Subcutaneous abdominal adipose tissue (tissue), 5 donors: Measurements from ENCODE around the gene APOA4.

Experiments
- H3K27ac ChIP-seq: one replicate; pipeline ENCODE4 v1.7.0; 2013; ENCODE audit warnings: low read depth, mild to moderate bottlenecking, inconsistent platforms, low read length, moderate library complexity
- H3K27me3 ChIP-seq, 5 donors: one replicate each; pipeline ENCODE4 v1.7.0; 2013; ENCODE audit warnings: low read length in 5 of 5, inconsistent platforms in 1 of 5; ENCODE audit not compliant: control insufficient read depth in 5 of 5, insufficient read depth in 4 of 5
- H3K36me3 ChIP-seq, 5 donors: one replicate each; pipeline ENCODE4 v1.7.0; 2013; ENCODE audit warnings: low read length in 5 of 5; ENCODE audit not compliant: control insufficient read depth in 5 of 5, insufficient read depth in 5 of 5
- H3K4me1 ChIP-seq, 5 donors: one replicate each; pipeline ENCODE4 v1.7.0; 2013; ENCODE audit warnings: low read length in 5 of 5, mild to moderate bottlenecking in 3 of 5, moderate library complexity in 1 of 5; ENCODE audit not compliant: control insufficient read depth in 5 of 5, insufficient read depth in 5 of 5
- H3K4me3 ChIP-seq, 5 donors: one replicate each; pipeline ENCODE4 v1.7.0; 2013; ENCODE audit warnings: low read length in 5 of 5, low read depth in 1 of 5
- H3K9ac ChIP-seq, 5 donors: one replicate each; pipeline ENCODE4 v1.7.0; 2013; ENCODE audit warnings: low read length in 5 of 5, mild to moderate bottlenecking in 4 of 5, moderate library complexity in 3 of 5
- H3K9me3 ChIP-seq, 5 donors: one replicate each; pipeline ENCODE4 v1.7.0; 2013; ENCODE audit warnings: low read length in 5 of 5; ENCODE audit not compliant: control insufficient read depth in 5 of 5
- donor health status: healthy.
- donor health status: healthy.
- donor health status: healthy.
- donor health status: healthy.
- donor health status: healthy.

APOA4 gene

DNA sequence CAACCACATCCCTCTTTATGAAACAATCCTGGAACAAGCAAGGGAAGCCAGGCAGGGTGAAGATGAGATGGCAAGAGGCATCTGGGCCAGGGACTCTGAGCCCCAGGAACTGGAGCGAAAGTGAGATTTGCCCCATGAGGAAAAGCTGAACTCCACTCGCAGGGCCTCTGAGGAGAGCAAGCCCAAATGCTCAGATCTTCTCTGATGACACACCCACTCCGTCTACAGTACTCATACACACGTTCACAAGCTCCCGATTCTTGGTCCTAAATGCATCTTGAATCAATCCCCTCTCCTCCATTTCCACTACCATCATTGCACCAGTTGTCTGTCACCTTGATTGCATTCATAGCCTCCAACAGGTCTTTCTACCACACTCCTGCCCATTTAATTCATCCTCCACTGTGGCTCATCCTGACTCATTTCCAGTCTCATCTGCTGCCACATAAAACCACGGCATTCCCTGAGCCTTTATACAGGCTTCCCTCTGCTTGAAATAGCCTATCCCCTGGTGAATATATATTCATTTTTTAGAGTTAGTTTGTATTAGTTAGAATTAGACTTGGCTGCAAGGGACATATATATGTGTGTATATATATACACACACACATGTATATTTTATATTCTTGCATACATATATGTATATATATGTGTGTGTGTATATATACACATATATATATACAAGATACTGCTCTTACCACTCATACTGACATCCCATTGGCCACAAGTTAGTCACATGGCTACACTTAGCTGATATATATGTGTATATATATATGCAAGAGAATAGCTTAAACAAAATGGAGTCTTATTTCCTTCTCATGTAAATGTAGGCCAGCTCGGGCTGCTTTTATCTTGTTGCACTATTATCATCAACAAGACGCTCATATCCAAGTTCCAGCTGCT lies 30.0 kb downstream of the APOA4 start:
- H3K4me3 ChIP-seq = no peak overlapping the region
- no peaks in the 10 kb centered on the region for H3K36me3 ChIP-seq
- H3K27me3 ChIP-seq = no peaks in the 10 kb centered on the region
- H3K27ac ChIP-seq = no peak overlapping the region
- H3K9me3 ChIP-seq = no peaks in the 10 kb centered on the region
- H3K4me1 ChIP-seq = peaks cover 4 to 34% (median 26%) of the 10 kb centered on the region in 5 donors
- no peak overlapping the region for H3K9ac ChIP-seq

DNA sequence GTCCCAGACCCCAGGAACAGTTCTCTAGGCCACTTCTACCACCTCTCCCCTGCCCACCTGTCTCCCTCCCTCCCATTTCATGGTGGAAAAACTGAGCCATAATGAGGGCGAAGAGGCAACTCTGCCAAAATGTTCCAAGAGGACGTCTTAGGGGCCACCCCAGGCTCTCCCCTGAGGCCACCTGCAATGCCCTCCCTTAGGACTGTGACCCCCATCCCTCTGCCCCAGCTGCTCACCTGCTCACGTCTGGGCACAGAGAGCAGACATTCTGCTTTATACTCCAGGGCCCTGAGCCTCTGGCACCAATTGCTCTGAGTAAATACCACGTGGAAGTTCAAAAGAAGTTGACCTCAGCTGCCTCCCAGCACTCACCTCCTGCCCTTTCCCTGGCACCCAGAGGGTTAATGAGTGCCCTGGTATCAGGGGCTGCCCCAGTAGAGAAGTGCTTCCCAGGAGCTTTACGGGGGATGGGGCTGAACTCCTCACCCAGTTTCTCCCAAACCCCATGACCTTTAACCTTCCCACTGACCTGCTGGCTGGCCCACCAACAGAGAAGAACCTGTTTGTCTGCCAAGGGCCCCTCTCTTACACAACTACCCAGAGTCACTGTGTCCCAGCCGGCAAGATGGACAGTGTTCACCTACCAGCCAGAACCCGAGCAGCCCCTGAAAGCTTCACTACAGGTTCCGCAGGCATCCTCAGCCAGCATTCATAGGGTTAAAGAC lies 30.8 kb downstream of the APOA4 start:
- Histone ChIP-seq H3K4me3 (no peak overlapping the region), H3K27ac (no peak overlapping the region), H3K4me1 (peaks cover 4 to 37% (median 30%) of the 10 kb centered on the region in 5 donors), H3K27me3 (no peaks in the 10 kb centered on the region), H3K36me3 (no peaks in the 10 kb centered on the region), H3K9me3 (no peaks in the 10 kb centered on the region), H3K9ac (no peak overlapping the region)

- Histone ChIP-seq H3K9ac (peak within 1 kb of the TSS in 1 of 5 donors; percentile 21), H3K27me3 (no peaks in the 10 kb centered on the region), H3K4me1 (peaks cover 8 to 42% (median 36%) of the 10 kb centered on the region in 5 donors), H3K27ac (no peak within 1 kb of the TSS), H3K4me3 (peak within 1 kb of the TSS in 4 of 5 donors; percentile 41 to 54 (median 48)), H3K36me3 (no peaks in the 10 kb centered on the region), H3K9me3 (no peaks in the 10 kb centered on the region)
These were observed 31.3 kb downstream of the APOA4 start, which contains the start of gene APOA5 for GRCh38 chr11:116791813-116792143. Gene APOA5 (minus strand): TSS chr11:116791879. CDS start chr11:116791860, 19 bp downstream.

DNA sequence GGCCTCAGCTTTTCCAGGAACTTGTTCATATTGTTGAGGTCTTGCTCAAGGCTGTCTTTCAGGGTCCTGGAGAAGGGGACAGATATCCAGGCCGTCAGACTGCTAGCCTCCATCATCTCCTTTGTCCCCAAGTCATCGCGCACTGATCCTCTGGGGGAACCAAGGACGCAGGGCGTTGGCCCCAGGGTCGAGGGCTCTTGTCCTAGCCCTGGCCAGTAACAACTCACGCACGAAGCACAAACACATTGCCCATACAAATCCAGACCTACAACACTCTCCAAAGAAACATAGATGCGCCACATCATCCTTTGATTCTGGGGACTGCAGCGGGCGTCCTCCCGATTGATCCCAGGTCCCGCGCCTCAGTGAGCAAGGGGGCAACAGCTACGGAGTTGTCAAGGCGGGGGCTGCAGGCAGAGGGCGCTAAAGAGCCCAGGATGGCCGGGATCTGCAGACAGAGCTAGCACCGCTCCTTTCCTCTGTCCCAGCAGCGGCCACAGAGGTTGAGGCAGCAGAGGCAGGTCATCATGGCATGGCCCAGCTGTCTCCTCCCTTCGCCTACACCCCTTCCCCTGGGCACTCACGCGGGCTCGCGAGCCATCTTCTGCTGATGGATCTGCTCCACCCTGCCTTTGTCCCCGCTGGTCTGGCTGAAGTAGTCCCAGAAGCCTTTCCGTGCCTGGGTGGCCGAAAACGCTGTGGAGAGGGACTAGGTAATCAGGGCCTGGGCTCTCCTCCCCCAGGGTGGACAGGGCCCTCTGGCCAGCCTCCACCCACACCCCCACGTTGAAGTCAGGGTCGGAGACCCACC lies 31.9 kb downstream of the APOA4 start:
- peaks cover 0 to 4% (median 2%) of the 10 kb centered on the region in 5 donors for H3K36me3 ChIP-seq
- H3K27ac ChIP-seq = no peak overlapping the region
- H3K9ac ChIP-seq = peak overlapping the region in 1 of 5 donors; percentile 21
- H3K9me3 ChIP-seq = no peaks in the 10 kb centered on the region
- peak overlapping the region in 4 of 5 donors; percentile 41 to 54 (median 48) for H3K4me3 ChIP-seq
- no peaks in the 10 kb centered on the region for H3K27me3 ChIP-seq
- peaks cover 11 to 48% (median 38%) of the 10 kb centered on the region in 5 donors for H3K4me1 ChIP-seq

DNA sequence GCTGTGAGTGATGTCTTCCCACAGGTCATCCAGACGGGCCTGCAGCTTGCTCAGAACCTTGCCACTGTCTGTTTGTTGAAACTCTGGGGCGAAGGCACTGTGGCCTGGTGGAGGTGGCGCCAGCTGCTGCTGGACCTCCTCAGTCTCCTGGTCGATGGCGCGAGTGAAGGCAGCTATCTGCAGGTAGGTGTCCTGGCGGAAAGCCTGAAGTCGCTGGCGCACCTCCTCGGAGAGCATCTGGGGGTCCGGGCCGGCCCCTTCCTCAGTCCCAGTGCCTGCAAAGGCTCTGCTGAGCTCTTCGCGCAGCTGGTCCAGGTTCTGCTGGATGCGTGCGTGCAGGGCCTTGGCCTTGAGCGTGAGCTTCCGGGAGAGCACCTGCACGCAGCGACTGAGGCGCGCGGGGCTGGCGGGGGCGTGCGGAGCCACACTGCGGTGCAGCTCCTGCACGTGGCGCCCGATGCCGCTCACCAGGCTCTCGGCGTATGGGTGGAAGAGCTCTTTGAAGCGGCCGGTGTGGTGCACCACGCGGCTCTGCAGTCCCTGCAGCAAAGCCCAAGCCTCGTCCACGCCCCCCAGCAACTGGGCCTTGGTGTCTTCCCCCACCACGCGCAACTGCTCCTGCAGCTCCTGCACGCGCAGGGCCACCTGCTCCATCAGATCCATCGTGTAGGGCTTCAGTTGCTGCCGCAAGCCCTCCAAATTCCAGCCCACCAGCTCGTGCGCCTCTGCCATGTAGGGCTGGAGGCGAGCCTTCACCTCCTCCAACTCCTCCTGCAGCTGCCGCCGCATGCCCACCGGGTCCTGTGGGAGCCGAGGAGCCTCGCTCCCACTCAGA lies 32.7 kb downstream of the APOA4 start:
- no peak overlapping the region for H3K9ac ChIP-seq
- peaks cover 11 to 48% (median 38%) of the 10 kb centered on the region in 5 donors for H3K4me1 ChIP-seq
- no peaks in the 10 kb centered on the region for H3K9me3 ChIP-seq
- no peaks in the 10 kb centered on the region for H3K27me3 ChIP-seq
- peaks cover 0 to 12% (median 11%) of the 10 kb centered on the region in 5 donors for H3K36me3 ChIP-seq
- H3K27ac ChIP-seq = no peak overlapping the region
- no peak overlapping the region for H3K4me3 ChIP-seq

- Histone ChIP-seq H3K4me3 (no peak overlapping the region), H3K36me3 (peaks cover under 1 to 26% (median 25%) of the 10 kb centered on the region in 5 donors), H3K27ac (no peak overlapping the region), H3K9me3 (no peaks in the 10 kb centered on the region), H3K4me1 (peaks cover 11 to 48% (median 38%) of the 10 kb centered on the region in 5 donors), H3K9ac (no peak overlapping the region), H3K27me3 (no peaks in the 10 kb centered on the region)
These were observed 34.1 kb downstream of the APOA4 start for GRCh38 chr11:116788975-116789374.

GRCh38 chr11:116788534-116788933 lies 34.6 kb downstream of the APOA4 start:
- peak overlapping the region; percentile 80 for H3K27ac ChIP-seq
- H3K4me3 ChIP-seq = peak overlapping the region; percentile 76 to 91 (median 84)
- H3K9me3 ChIP-seq = no peaks in the 10 kb centered on the region
- H3K9ac ChIP-seq = peak overlapping the region in 4 of 5 donors; percentile 85 to 92 (median 88)
- peaks cover 5 to 30% (median 25%) of the 10 kb centered on the region in 5 donors for H3K36me3 ChIP-seq
- peaks cover 11 to 48% (median 38%) of the 10 kb centered on the region in 5 donors for H3K4me1 ChIP-seq
- H3K27me3 ChIP-seq = no peaks in the 10 kb centered on the region

GRCh38 chr11:116787786-116788486 lies 35.2 kb downstream of the APOA4 start, which contains the start of gene ZPR1:
Gene ZPR1 (minus strand): TSS chr11:116788023. CDS start chr11:116787990, 33 bp downstream.
- Histone ChIP-seq H3K9ac (peak within 1 kb of the TSS; percentile 85 to 94 (median 88)), H3K4me3 (peak within 1 kb of the TSS; percentile 76 to 93 (median 84)), H3K4me1 (peaks cover 11 to 42% (median 36%) of the 10 kb centered on the region in 5 donors), H3K9me3 (no peaks in the 10 kb centered on the region), H3K27me3 (no peaks in the 10 kb centered on the region), H3K27ac (peak within 1 kb of the TSS; percentile 80), H3K36me3 (peaks cover 9 to 36% (median 31%) of the 10 kb centered on the region in 5 donors)
